NCI-H1694 (cell line): ENCODE results near the gene FOXN3.

Source experiments
- DNase-seq: peaks from one replicate; lab custom pipeline; 2025; lab: John Stamatoyannopoulos, UW

The FOXN3 gene

DNA sequence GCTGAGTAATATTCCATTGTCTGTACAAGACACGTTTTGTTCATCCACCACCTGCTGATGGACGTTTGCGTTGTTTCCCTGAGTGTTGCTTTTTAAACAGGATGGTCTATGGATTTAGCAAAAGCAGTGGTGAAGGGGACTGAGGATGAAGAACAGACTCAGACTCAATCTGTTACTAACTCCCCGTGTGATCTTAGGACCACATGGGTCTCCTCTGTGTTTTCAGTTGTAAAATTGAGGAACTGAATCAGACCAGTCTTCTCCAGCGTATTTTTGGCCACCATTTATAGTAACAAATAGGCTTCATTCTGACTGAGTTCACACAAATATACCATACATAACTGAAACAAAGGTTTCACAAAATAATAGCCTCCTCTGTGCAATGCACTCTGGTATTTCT, 85.6 kb downstream of the FOXN3 start:
- DNase-seq = no peak

DNA sequence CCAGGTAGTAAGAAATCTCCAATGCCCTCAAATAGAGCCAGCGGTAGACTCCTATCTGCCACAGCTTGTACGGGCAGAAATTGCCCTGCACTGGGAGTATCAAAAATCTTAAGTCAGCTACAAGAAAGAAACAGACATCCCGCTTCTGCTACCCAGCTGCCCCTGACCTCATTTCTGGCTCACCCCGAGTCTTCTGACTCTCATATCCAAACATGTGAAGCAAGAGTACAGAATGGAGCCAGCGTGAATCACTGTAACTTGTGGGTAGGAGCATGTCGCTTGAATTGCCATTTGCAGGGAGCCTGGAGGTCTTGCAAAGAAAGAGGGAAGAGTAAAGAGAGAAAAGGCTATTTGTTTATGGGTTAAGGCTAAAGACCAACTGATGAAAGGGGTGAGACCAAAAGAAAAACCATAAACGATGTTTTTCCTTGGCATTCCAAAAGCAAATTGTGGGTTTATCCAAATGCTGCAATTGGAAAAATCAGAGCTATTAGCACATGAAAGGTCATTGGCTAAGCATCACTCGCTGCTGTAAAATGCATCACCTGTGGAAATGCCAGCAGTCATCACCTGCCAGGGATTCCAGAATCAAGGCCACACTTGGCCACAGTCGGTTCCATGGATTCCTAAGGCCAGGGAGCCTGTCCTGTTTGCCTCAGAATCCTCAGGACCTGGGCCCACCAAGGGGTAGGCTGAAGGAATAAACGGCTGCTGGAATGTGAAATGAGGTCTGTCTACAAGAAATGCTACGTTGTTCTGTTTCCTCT, 86.6 kb downstream of the FOXN3 start:
- DNase-seq = no peak

DNA sequence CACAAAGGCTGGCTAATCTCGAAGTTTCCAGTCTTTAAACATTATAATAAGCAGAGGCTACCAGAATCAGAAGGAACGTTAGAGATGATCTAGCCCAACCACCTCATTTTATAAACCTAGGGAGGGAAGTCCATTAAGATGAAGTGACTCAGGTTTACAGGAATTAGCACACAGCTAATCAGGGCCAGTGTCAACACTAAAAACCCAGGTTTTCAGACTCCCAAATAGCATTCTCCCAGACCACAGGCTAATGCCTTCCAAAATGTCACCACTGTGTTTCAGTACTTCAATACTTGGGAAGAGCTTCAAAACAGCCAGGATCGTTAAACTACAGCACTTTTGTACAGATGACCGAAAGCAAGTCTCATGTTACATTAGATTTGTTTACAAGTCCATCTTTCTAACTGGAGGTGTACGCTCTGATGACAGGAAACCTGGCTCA, 89.2 kb downstream of the FOXN3 start:
- DNase-seq = no peak

DNA sequence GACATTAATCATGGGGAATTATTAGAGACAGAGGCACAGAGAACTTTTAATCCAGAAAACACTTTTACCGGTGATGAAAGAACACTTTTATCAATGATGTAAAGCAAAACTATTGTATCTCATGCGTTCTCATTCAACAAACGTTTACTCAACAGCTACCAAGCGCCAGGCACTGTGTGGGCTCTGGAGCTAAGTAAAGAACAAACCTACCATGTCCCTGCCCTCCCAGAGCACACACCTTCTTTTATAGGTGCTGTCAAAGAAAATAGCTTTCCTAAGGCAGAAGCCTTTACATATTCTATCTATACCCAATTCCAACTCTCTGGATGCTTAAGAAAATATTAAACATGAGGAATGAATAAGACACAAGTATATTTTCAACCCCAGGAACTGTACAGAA, 91.1 kb downstream of the FOXN3 start:
- DNase-seq = no peak

DNA sequence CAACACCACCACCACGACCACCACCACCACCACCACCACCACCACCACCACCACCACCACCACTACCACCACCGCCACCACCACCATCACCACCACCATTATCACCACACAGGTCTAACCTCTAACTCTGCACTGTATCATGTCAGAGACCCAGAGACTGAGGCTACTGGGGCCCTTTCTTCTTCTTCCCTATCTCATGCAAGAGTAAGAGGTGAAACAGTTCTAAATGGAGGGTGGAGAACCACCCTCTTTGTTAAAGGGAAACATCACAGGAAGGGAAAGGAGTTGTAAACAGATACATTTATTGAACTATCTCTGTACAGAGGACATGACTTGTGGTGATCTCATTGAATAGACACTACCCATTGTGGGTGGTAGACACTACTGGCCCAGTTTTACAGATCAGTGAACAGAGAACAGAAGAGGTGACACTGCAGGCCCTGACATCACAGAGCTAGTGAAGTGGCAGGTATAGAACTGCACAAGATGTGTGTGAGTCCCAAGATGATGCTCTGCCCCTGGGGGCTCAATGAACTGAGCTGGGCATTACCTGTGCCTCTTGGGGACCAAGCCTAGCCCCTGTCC, 91.6 kb downstream of the FOXN3 start:
- no peak for DNase-seq

DNA sequence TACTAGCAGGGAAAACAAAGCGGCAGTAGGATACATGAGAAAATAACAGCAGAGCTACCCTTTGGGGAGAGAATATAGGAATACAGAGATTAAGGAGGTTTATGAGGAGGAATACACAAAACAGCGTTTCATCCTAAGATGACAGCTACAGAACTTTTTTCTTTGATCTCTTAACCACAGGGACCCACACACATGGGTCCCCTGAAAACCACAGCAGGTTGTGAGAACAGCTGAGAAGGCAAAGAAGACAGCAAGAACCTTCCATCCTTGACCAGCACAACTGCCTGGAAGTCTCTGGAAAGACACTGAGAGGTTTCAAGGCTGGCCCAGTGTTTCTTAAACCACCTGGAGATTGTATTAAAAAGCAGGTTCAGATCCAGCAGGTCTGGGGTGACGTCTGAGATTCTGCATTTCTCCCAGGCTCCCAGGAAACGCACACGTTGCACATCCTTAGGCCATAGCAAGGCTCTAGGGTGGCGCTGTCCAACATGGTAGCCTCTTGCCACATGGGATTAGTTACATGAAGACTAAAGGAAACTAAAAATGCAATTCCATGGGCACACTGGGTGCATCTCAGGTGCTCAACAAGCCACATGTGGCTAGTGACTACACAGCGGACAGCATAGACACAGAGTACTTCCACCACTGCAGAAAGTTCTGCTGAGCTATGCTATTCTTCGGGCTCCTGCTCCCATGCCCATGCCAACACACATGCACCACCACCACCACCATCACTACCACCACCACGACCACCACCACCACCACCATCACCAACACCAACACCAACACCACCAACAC, 92.3 kb downstream of the FOXN3 start:
- no peak for DNase-seq

DNA sequence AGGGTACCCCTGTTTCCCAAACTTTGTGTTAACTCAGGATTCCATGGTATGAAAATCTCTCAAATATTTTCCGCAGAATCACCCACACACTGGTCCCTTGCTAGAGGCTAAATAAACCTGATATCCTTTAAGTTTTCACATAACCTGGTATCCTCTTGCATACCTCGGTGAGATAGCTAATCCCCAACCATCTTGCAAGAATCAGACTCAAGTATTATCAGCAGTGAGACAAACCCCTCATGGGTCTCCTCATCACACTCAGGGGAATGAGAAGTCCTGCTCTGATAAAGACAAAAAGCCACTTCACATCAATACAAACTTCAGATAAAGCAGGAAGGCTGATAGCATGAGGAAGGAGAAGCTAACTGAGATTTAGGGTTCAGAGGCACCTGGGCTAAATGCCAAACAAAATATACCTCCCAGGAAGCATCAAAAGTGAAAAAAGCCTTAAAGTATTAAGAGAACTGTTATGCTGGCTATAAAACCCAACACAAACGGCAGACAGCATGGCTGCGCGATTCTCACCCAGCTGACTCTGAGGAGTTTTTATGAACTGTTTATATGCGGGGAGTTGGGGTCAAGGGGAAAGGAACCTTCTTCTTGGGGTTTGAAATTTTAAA, 96.5 kb downstream of the FOXN3 start:
- no peak for DNase-seq

DNA sequence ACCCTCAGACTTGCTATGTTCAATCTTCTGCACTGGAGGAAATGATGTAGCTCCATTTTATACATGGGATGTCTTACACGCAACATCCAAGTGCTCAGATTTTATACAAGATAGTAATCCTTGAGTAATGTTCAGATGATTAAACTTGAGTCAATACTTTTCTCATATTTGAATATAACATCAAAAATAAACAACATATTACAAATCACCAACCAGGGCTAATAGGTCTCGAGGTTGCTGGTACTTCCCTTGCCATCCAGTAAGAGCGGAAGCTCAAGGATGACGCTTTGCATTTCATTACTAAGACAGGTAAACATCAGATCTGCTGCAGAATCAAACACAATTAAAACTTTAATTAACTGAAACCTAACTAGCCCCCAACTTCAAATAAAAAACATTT, 97.3 kb downstream of the FOXN3 start:
- no peak for DNase-seq

DNA sequence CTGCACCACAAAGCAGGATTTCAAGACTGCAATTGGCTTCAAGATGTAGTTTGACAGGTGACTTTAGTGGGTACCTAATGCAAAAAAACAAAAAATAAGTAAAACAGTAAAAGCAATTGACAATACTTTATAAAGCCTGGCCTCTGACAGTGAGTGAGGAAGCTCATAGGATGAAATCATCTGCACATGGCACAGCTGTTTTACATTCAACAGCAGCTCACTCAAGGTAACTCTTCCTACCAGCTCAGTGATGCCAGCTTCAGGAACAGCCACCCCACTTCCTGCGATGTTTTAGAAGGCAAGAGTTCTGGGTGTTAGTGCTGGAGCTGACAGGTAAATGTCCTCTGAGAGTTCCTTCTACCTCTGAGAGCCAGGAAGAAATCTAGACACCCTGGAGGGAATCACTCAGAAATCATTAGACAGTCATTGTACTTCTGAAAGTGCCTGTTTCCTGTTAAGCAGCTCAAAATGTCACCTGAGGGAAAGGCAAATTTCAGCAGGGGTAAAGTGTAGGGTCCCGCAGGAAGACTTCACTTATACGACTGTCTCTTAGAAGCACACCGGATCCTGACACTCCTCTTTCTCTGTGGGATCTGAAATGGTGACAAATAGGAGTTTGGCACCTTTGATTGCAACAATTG, 99.9 kb downstream of the FOXN3 start:
- no peak for DNase-seq

DNA sequence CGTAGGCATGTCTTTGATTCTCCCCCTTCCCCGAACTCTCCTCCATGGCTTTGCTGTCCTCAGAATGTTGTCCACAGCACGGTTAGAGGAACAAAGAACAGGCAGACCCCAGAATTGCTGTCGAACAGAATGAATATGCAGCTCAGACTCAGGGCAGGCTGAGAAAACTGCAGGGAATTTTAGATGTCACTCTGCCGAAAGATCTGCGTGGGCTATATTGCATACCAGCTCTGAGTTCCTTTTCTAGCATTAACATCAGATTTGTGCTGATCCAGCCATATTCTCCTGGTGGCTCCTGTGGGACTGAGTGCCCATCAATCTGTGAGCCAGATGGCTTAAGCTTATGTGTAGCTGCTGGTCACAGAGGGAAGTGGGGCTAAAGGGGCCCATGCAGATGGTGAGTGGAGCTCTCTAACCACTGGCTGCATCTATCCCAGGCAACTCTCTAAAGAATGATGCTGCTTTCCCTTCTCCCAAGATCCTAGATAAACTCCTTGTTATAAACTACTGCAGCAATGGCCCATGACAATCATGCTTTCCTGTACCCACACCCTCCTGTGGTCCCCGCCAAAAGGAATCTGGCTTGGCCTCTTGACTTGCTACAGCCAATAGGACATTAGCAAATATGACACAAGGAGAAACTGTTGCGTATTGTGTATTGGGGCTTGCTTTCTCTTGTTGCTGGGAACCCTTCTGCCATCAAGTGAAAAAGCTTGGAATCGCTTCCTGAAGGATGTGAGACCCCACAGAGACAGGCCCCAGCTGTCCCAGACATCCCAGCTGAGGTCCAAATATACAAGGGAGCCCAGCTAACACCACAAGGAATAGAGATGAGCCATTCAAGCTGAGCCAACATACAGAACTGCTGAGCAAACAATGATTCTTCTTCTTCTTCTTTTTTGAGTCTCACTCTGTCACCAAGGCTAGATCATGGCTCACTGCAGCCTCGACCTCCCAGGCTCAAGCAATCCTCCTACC, 101.3 kb downstream of the FOXN3 start:
- DNase-seq = no peak

DNA sequence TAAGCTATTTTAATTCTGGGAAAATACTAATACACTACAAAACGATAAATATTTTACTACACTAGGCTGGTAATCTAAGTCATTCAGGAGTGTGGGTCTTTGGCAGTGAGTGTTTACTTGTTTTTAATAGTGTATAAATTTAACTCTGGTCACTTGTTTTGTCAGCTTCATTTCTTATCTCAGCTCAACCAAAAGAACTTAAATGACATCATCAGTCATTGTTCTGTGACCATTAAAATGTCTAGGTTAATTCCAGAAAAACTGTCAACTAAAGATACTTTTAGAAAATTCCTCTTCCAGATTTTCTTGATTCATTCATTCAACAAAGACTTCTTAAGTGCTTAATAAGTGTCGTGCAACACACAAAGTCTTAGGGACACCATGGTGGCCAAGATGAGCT, 102.8 kb downstream of the FOXN3 start:
- no peak for DNase-seq

DNA sequence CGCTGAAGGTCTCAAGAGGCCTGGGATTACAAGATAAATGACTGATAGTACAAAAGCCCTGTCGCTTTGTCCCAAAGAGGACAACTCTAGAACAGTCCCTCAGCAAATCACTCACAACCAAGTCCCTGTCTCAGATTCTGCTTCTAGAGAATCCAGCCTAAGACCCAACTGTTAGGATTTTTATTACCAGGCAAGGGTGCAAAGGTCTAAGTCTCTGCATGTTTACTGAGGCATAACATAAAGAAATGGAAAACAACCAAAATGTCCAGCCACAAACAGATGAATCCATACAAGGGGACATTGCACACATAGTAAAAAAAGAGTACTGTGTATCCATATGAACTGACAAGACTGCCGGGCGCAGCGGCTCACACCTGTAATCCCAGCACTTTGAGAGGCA, 104.1 kb downstream of the FOXN3 start:
- DNase-seq = no peak

DNA sequence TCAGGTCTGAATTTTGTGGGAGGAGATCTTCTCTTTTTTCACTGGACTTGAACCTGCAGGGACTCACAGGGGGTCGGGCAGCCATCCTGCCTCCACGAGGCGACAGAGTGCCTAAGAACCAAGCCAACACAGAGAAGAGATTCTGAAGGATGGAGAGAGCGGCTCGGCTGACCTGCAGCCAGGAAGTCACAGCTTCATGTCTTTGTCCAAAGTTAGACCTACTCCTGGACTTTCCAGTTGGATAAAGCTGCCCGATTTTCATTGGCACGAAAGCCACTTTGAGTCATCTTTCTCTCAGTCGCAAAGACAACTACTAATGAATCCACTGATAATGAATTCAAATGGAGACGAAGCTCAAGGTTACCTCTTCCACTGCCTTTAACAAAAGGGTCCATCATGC, 106.8 kb downstream of the FOXN3 start:
- DNase-seq = no peak

DNA sequence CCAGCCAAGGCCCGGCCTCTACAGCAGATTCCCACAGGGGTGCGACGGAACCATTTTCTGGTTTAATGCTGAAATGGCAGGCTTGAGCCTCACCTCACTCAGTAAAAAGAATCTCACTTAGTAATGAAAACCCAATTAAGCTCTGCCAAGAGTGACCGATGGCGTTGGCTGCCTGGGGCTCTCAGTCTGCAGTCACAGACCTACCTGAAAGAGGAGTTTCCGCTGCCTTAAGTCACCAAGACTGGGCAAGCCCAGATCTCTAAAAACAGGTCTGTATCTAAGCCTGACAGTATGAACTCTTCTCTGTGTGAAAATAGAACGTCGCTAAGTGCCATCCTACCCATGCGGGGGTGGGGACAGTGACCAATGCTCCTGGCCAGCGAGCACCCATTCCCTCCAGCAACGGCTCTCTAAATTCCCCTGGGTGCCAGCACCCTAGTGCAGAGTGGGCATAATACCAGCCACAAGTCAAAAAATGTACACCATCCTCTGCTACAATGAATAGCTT, 107.3 kb downstream of the FOXN3 start:
- DNase-seq = no peak

DNA sequence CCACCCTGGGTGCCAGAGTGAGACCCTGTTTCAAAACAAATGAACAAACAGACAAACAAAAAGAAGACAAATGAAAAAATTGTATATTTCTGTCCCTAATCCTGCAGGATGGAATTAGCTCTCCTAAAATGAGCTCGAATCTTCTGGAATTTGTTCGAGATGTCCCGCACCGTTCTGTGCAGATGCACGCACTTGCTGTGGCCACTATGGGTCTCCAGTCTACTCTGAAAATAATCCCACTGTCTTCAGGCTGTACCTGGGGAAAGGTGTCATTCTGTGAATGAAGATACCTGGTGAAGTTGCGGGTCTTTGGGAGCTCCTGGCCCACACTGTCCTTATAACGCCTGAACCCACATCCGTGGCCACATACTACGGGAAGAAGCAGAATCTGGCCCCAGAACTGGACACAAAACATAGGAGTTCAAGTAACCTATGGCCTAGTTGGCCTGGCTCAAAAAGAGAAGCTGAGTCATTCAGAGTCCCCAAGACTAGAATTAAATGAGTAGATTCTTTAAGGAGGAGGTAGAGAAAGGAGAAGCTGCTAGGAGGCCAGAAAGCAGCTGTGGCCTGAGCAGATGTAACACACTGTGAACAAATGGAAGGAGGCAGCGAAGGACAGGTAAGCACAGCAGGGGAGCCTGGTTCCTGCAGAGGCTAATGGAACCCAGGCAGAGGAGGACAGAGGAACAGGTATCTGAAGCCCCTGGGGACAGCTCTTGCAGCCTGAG, 108.6 kb downstream of the FOXN3 start:
- DNase-seq = no peak

DNA sequence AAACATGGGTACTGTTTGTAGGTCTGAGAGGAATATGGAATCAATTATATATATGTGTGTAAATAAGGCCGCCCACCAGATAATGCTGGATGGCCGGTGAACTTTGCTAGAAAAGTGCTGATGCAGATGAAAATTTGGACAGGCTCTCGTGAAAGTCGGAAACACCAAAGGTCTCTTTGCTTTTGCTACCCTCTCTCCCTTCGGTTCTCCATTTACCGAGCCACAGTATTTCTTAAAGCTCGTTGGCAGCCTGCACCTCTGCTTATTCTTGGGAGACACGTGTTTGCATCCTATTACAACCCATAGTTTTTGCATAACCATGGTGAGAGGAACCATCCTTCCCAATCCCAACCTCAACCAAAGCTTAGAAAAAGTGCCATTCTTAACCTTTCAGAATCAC, 109.6 kb downstream of the FOXN3 start:
- DNase-seq = no peak

DNA sequence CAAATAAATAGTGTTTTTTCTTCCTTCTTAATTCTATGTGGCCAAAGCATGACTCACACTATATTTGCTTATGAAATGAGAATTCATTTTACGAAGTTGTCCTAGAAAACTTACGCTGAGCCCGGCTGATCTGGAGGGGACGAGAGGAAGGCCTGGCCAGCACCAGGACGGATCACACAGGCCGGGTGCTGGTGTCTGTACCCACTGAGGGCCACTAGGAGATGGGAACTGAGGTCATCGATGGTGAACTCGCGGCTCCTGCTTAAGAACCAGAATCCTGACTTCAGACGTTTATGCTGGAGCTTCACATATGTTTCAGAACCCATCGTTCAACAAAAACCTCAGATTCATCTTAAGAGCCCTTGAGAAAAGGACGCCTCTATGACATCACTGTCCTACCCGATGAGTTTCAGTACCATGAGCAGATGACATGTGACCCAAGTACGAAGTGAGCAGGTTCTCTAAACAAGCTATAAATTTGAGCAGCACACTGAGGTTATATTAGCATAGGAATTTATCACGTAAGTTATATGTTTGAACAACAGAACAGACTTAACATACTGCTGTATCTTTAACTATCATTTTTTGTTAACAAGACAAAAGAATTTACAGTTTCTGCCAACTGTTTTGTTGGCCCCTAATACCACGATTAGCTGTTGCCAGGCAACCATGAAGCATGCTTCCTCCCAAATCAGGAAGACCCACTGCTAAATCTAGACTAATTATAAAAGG, 111.9 kb downstream of the FOXN3 start:
- DNase-seq = no peak

DNA sequence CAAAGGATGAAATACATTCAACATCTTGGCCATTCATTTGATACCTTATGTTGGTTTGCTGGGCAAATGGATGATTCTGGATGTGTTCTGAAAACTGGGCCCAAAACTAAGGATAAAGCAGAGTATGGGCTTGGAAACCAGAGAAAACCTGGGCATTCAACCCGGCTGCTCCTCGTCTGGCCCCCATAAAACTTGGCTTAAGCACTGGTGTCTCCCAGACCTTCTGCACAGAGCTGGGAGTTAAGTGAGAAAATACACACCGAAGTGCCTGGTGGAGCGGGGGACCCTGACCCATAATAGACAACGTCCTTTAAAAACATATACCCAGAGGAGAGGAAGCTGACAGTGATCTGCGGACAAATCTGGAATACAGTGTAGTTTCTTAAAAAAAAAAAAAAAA, 112.5 kb downstream of the FOXN3 start:
- DNase-seq = no peak
